Choroid plexus epithelial cell (primary cell): ENCODE data around the gene CLDN2.

ENCODE experiments used
- DNase-seq: peaks from one replicate; pipeline ENCODE4 v3.0.0-alpha.2; 2010; ENCODE audit warnings: low read depth
- H3K4me3 ChIP-seq: 2 replicates; pipeline ENCODE4 v1.5.1; 2011; ENCODE audit warnings: low read depth, mild to moderate bottlenecking, control low read depth, low read length, moderate library complexity
- CTCF ChIP-seq: conservative IDR thresholded peaks from 2 replicates; pipeline ENCODE4 v1.5.1; 2011; ENCODE audit warnings: low read depth, mild to moderate bottlenecking, control low read depth, inconsistent platforms, low read length, moderate library complexity

The CLDN2 gene

GRCh38 chrX:106952988-106953387, 32.8 kb downstream of the CLDN2 start:
- H3K4me3 ChIP-seq = no peak overlapping the region
- DNase-seq = peak; percentile 55
- peak; percentile 43 for TF ChIP-seq CTCF

GRCh38 chrX:106954041-106954440, 33.8 kb downstream of the CLDN2 start:
- DNase-seq = no peak
- TF ChIP-seq CTCF = no peak
- H3K4me3 ChIP-seq = no peak overlapping the region

- TF ChIP-seq CTCF = no peak
- no peak overlapping the region for H3K4me3 ChIP-seq
- DNase-seq = peak; percentile 59
Observed at GRCh38 chrX:106955004-106955772, 35.0 kb downstream of the CLDN2 start.

- no peak overlapping the region for H3K4me3 ChIP-seq
- no peak for TF ChIP-seq CTCF
- DNase-seq = no peak
Observed at GRCh38 chrX:106957856-106958255, 37.7 kb downstream of the CLDN2 start.

GRCh38 chrX:106959901-106960300, 39.7 kb downstream of the CLDN2 start:
- no peak overlapping the region for H3K4me3 ChIP-seq
- DNase-seq = peak; percentile 72
- TF ChIP-seq CTCF = peak; percentile 65

GRCh38 chrX:106963111-106963510, 42.9 kb downstream of the CLDN2 start:
- TF ChIP-seq CTCF = no peak
- no peak for DNase-seq
- H3K4me3 ChIP-seq = no peak overlapping the region

GRCh38 chrX:106964290-106964689, 44.1 kb downstream of the CLDN2 start:
- DNase-seq = no peak
- TF ChIP-seq CTCF = no peak
- H3K4me3 ChIP-seq = no peak overlapping the region
